GF-D8 (cell line): ENCODE measurements around the gene FXN.

Experiments
- DNase-seq: peaks from one replicate; lab custom pipeline; 2025; lab: John Stamatoyannopoulos, UW

FXN gene

GRCh38 chr9:69141851-69142250 is 106.3 kb downstream of the FXN start:
- no peak for DNase-seq

DNA sequence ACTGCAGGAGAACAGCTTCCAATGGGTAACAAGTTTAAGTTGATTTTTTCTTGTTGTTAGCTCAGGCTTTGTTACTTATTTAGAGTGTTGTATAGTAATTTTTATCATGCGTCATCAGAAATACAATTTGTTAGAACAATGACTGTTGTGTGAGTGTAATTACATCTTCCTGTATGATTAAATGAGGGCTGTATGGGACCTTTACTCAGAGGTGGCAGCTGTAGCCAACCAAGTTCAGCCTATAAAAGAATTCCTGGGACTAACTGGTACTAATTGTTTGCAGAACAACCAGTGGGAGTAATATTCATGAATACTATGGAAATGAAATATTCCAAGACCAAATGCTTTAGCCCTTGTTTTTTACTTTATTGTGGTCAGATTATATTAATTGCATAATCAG is 107.7 kb downstream of the FXN start:
- no peak for DNase-seq

DNA sequence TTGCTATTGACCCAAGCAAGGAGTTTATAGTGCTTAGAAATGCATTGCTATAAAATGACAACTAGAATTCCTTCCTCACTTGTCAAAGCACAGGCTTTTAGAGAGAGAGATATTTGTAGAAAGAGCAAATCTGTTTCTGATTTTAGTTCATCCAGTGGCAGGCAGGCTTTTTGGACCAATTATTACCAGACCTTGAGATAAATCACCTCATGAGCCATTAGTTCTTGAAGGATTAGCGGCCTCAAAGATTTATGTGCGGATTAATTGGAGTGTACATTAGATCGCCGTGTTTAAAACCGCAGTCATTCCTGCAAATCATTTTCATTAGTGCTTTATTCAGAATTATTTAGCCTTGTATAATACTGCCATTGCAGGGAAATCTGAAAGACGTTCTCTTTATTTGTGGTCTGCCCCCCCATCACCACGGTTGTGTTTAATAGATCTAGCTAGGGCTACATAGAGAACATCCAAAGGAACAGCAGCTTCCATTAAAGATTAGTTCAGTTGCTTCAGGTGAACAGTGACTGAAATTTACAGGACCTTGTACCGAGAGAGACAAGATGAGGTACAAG is 109.7 kb downstream of the FXN start:
- no peak for DNase-seq

GRCh38 chr9:69147041-69147834 is 111.7 kb downstream of the FXN start:
- no peak for DNase-seq

DNA sequence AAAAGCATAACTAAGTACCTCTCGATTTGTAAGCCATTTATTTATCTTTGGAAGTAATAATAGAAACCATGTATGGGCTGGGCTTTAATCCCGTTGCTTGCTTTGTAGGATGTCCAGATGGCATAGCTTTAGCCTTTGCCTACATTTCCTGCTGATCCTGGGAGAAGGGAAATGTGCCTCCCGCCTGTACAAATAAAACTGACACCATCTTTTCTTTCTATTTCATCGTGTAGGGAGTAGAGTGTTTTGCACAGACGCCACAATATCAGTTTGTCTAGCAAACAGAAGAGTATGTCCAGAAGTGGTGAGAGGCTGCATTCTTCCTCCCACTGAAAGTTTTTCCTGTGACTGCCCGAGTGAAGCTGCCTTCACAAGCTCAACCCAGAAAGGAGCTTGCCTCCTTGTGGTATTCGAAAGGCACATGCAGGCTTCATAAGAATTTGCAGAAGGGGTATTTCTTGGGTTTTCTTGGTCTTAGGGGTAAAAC is 113.8 kb downstream of the FXN start:
- DNase-seq: no peak
